ENCODE data around the gene PCYT1A. TPM values are rescaled to one million over a fixed set of nuclear protein-coding genes. Genes with fewer than 3 reads are reported as not detected.

The PCYT1A gene
- total and polyA plus RNA-seq, 2 donors (not counting 1 experiment from before 2014, with no cell fraction given): 56.6 to 61.2 TPM

DNA sequence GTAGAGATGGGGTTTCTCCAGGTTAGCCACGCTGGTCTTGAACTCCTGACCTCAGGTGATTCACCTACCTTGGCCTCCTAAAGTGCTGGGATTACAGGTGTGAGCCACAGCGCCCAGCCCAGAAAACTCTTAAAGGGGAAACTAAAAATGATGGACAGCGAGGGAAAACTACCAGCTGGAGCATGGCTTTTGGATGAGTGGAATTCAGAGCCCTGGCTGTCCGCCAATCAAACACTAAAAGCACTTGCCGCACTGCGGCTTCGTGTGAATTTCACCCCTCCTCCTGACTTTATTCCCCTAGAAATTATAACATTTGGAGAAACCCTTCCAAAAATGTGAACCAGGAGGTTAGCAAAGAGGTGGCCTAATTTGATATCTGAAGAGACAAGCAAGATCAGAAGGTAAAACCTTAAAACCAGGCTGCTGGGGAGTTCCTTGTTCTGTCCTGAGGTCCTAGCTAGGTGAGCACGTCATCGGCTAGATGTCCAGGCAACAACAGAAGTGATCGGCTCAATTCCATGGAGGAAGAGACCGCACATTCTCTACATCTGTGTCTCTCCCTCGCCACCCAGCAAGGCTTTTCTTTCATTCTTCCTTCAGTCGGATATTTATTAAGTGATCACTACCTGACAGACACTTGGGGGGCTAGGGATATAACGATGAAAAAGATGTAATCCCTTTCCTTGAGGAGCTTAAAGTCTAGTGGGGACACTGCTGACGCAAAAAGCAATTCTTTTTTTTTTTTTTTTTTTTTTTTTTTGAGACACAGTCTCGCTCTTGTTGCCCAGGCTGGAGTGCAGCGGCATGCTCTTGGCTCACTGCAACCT, 49.0 kb upstream of the PCYT1A start:
- intact Hi-C loops (cut with micrococcal nuclease): no loop called here
- no peaks in the 10 kb centered on the region for H3K4me1 Mint-ChIP-seq
- no peak overlapping the region for H3K27ac Mint-ChIP-seq
- Histone ChIP-seq H3K4me1 (ENCODE audit: control insufficient read depth in 2 of 2, insufficient read depth in 2 of 2, low read length in 2 of 2) (no peaks in the 10 kb centered on the region), H3K9ac (ENCODE audit: low read length) (no peak overlapping the region), H3K79me2 (ENCODE audit: control insufficient read depth, insufficient read depth, low read length) (no peaks in the 10 kb centered on the region), H2AFZ (ENCODE audit: insufficient read depth, low read depth, low read length, poor library complexity, severe bottlenecking) (no peak overlapping the region), H3K36me3 (replicated peaks in 1 of 2; ENCODE audit: control extremely low read depth in 1 of 2, control insufficient read depth in 1 of 2, extremely low read depth in 1 of 2, insufficient read depth in 2 of 2, low read length in 1 of 2) (no peaks in the 10 kb centered on the region), H4K20me1 (ENCODE audit: control insufficient read depth, insufficient read depth, low read length, poor library complexity, severe bottlenecking) (no peaks in the 10 kb centered on the region), H3K9me3 (ENCODE audit: control extremely low read depth in 1 of 3, control insufficient read depth in 2 of 3, insufficient read depth in 1 of 3, low read length in 2 of 3) (peaks cover 0 to 6% (median 0%) of the 10 kb centered on the region in 3 donors), H3K27ac (ENCODE audit: low read length in 2 of 2) (no peak overlapping the region), H3K4me2 (replicated peaks; ENCODE audit: low read depth, low read length, poor library complexity, severe bottlenecking) (no peak overlapping the region), H3K27me3 (replicated peaks in 1 of 4; ENCODE audit: control extremely low read depth in 1 of 4, control insufficient read depth in 3 of 4, insufficient read depth in 4 of 4, low read length in 3 of 4) (no peaks in the 10 kb centered on the region), H3K4me3 (ENCODE audit: control extremely low read depth in 1 of 5, extremely low read depth in 1 of 5, insufficient read depth in 1 of 5, low read depth in 2 of 5, low read length in 4 of 5) (no peak overlapping the region)
- H3K4me3 Mint-ChIP-seq: no peak overlapping the region
- DNase-seq: no peak
- peaks cover 4% of the 10 kb centered on the region for H3K27me3 Mint-ChIP-seq
- ChIA-PET POLR2A (no interaction called here), CTCF (no interaction called here)
- TF ChIP-seq, protein P1, sequence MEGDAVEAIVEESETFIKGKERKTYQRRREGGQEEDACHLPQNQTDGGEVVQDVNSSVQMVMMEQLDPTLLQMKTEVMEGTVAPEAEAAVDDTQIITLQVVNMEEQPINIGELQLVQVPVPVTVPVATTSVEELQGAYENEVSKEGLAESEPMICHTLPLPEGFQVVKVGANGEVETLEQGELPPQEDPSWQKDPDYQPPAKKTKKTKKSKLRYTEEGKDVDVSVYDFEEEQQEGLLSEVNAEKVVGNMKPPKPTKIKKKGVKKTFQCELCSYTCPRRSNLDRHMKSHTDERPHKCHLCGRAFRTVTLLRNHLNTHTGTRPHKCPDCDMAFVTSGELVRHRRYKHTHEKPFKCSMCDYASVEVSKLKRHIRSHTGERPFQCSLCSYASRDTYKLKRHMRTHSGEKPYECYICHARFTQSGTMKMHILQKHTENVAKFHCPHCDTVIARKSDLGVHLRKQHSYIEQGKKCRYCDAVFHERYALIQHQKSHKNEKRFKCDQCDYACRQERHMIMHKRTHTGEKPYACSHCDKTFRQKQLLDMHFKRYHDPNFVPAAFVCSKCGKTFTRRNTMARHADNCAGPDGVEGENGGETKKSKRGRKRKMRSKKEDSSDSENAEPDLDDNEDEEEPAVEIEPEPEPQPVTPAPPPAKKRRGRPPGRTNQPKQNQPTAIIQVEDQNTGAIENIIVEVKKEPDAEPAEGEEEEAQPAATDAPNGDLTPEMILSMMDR (IDR thresholded peaks at IDR 0.05): no peak
- no peak for TF ChIP-seq EZH2 (IDR thresholded peaks at IDR 0.05; ENCODE audit: borderline replicate concordance, insufficient read depth, low read depth, low read length, poor library complexity, severe bottlenecking)
- ATAC-seq (ENCODE audit: low read depth): no peak
- WGBS (ENCODE audit: insufficient coverage): 76% methylated on average over 6 of the region's 17 CpGs
- H3K9me3 Mint-ChIP-seq (ENCODE audit: insufficient read depth): no peaks in the 10 kb centered on the region

DNA sequence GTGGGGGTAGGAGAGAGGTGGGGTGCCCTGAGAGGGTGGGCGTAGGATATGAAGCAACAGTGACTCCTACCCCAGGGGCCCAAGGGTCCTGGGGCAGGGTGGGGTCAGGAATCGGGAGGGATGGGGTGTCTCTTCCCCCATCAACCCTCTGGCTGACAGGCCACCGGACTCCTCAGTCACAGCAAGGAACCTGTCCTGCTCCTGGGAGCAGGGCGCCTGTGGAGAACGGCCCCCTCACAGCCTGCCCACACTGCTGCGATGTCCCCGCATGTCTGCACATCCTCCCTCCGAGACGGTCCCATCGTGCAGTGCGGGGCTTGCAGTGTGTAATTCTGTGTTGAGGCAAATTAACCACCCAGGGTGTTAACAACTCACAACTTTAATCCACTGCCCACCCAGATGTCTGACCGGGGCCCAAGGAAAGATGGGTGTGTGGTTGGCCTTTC, 48.0 kb upstream of the PCYT1A start:
- 83% methylated on average over 4 of the region's 12 CpGs for WGBS (ENCODE audit: insufficient coverage)
- H4K20me1 ChIP-seq (ENCODE audit: control insufficient read depth, insufficient read depth, low read length, poor library complexity, severe bottlenecking): no peaks in the 10 kb centered on the region
- no peaks in the 10 kb centered on the region for H3K36me3 ChIP-seq (replicated peaks in 1 of 2; ENCODE audit: control extremely low read depth in 1 of 2, control insufficient read depth in 1 of 2, extremely low read depth in 1 of 2, insufficient read depth in 2 of 2, low read length in 1 of 2)
- H3K27ac ChIP-seq (ENCODE audit: low read length in 2 of 2): no peak overlapping the region
- H3K4me3 Mint-ChIP-seq: no peak overlapping the region
- no peaks in the 10 kb centered on the region for H3K9me3 Mint-ChIP-seq (ENCODE audit: insufficient read depth)
- peaks cover 0 to 6% (median 0%) of the 10 kb centered on the region in 3 donors for H3K9me3 ChIP-seq (ENCODE audit: control extremely low read depth in 1 of 3, control insufficient read depth in 2 of 3, insufficient read depth in 1 of 3, low read length in 2 of 3)
- no peak for ATAC-seq (ENCODE audit: low read depth)
- H3K4me1 Mint-ChIP-seq: no peaks in the 10 kb centered on the region
- peaks cover 4% of the 10 kb centered on the region for H3K27me3 Mint-ChIP-seq
- H3K9ac ChIP-seq (ENCODE audit: low read length): no peak overlapping the region
- CTCF ChIA-PET: no interaction called here
- no peak overlapping the region for H2AFZ ChIP-seq (ENCODE audit: insufficient read depth, low read depth, low read length, poor library complexity, severe bottlenecking)
- no peak overlapping the region for H3K4me2 ChIP-seq (replicated peaks; ENCODE audit: low read depth, low read length, poor library complexity, severe bottlenecking)
- no peaks in the 10 kb centered on the region for H3K27me3 ChIP-seq (replicated peaks in 1 of 4; ENCODE audit: control extremely low read depth in 1 of 4, control insufficient read depth in 3 of 4, insufficient read depth in 4 of 4, low read length in 3 of 4)
- H3K4me1 ChIP-seq (ENCODE audit: control insufficient read depth in 2 of 2, insufficient read depth in 2 of 2, low read length in 2 of 2): no peaks in the 10 kb centered on the region
- TF ChIP-seq EZH2 (IDR thresholded peaks at IDR 0.05; ENCODE audit: borderline replicate concordance, insufficient read depth, low read depth, low read length, poor library complexity, severe bottlenecking): no peak
- TF ChIP-seq, protein P1 (IDR thresholded peaks at IDR 0.05): no peak
- DNase-seq: no peak
- POLR2A ChIA-PET: no interaction called here
- intact Hi-C loops (cut with micrococcal nuclease): no loop called here
- no peak overlapping the region for H3K4me3 ChIP-seq (ENCODE audit: control extremely low read depth in 1 of 5, extremely low read depth in 1 of 5, insufficient read depth in 1 of 5, low read depth in 2 of 5, low read length in 4 of 5)
- H3K27ac Mint-ChIP-seq: no peak overlapping the region
- H3K79me2 ChIP-seq (ENCODE audit: control insufficient read depth, insufficient read depth, low read length): no peaks in the 10 kb centered on the region

All from B cell (primary cell).